Esophagus muscularis mucosa (tissue), 4 donors: Measurements from ENCODE around the gene PLOD3. TPM values are rescaled to one million over a fixed set of nuclear protein-coding genes. Genes with fewer than 3 reads are reported as not detected.
"Not testable (repeated sequence)": the region's sequence is repeated elsewhere in the genome, so short reads cannot be mapped to it uniquely, and the experiment has no call there.

ENCODE experiments used
- DNase-seq: peaks from one replicate; pipeline ENCODE4 v3.0.0-alpha.2; 2017; ENCODE audit errors: extremely low spot score
- H3K27ac ChIP-seq, 4 donors: fragments of 200-600 bp; sonication (generic); replicated peaks in 1 of 4; 1 replicate in 3 of 4; 2 replicates in 1 of 4; pipeline ENCODE4 v1.5.1; 2016 to 2019; ENCODE audit warnings: mild to moderate bottlenecking in 1 of 4
- H3K27me3 ChIP-seq, 4 donors: fragments of 200-600 bp; sonication (generic); one replicate each; pipeline versions ENCODE4 v1.5.1 to v1.6.0; 2016 to 2019
- H3K36me3 ChIP-seq, 4 donors: fragments of 200-600 bp; sonication (generic); one replicate each; pipeline ENCODE4 v1.5.1; 2016 to 2019
- H3K4me1 ChIP-seq, 4 donors: fragments of 200-600 bp; sonication (generic); one replicate each; pipeline ENCODE4 v1.5.1; 2016 to 2019
- H3K4me3 ChIP-seq, 4 donors: fragments of 200-600 bp; sonication (generic); 1 replicate in 2 of 4; 2 replicates in 2 of 4; pipeline ENCODE4 v1.5.1; 2016 to 2019; ENCODE audit warnings: mild to moderate bottlenecking in 4 of 4, moderate library complexity in 1 of 4
- H3K9me3 ChIP-seq, 4 donors: fragments of 200-600 bp; sonication (generic); 1 replicate in 3 of 4; 2 replicates in 1 of 4; pipeline ENCODE4 v1.5.1; 2016 to 2019
- EP300 ChIP-seq: sonication (generic); formaldehyde crosslinking; IDR thresholded peaks from one replicate; pipeline ENCODE4 v1.6.1; 2017; ENCODE audit warnings: antibody characterized with exemption
- POLR2A ChIP-seq: fragments of 450-650 bp; IDR thresholded peaks from one replicate; pipeline ENCODE4 v1.6.1; 2017; ENCODE audit warnings: antibody characterized with exemption, moderate library complexity, mild to moderate bottlenecking, low read depth
- POLR2AphosphoS5 ChIP-seq, 2 donors: sonication (generic); formaldehyde crosslinking; IDR thresholded peaks; one replicate each; pipeline ENCODE4 v1.6.1; 2017; ENCODE audit warnings: antibody characterized with exemption in 2 of 2
- WGBS: methylation state at CpG from one replicate; pipeline ENCODE4 v1.1.5; 2018; 5-methylcytosine and 5-hydroxymethylcytosine counted together
- intact Hi-C: fragments of 100-400 bp; cut with DNase I; formaldehyde crosslinking; loops from one replicate; pipeline ENCODE4 v1.15.1; 2023
- total RNA-seq, 4 donors: library from RNA; depleted of rRNA; stranded (reverse); fragments of >200 nt; gene quantifications; one replicate each; pipeline versions ENCODE4 v1.1.0 to v1.2.1, GENCODE V29; 2016
- TF ChIP-seq, protein P1 (sequence below), 3 experiments: fragments of 200-600 bp in 2 of 3; fragments of 450-650 bp in 1 of 3; sonication (generic) in 2 of 3; IDR thresholded peaks; one replicate each; pipeline ENCODE4 v1.5.1; 2017 to 2019; ENCODE audit warnings: antibody characterized with exemption in 3 of 3, mild to moderate bottlenecking in 2 of 3, moderate library complexity in 1 of 3

The PLOD3 gene
- total RNA-seq, 4 donors from 2014 or later = 30.3 to 60.2 (median 50.1) TPM

GRCh38 chr7:101255796-101256195, 38.4 kb upstream of the PLOD3 start:
- Histone ChIP-seq H3K27me3 (peaks cover 0 to 22% (median 0%) of the 10 kb centered on the region in 4 donors), H3K4me3 (no peak overlapping the region), H3K36me3 (peaks cover 0 to 1% (median 0%) of the 10 kb centered on the region in 4 donors), H3K4me1 (peaks cover 8 to 17% (median 13%) of the 10 kb centered on the region in 4 donors), H3K27ac (no peak overlapping the region), H3K9me3 (no peaks in the 10 kb centered on the region)
- intact Hi-C loops = no loop called here
- 72% methylated on average over 4 of the region's 4 CpGs for WGBS
- TF ChIP-seq POLR2A = no peak
- no peak for TF ChIP-seq POLR2AphosphoS5 (IDR thresholded peaks at IDR 0.05)
- TF ChIP-seq, protein P1, sequence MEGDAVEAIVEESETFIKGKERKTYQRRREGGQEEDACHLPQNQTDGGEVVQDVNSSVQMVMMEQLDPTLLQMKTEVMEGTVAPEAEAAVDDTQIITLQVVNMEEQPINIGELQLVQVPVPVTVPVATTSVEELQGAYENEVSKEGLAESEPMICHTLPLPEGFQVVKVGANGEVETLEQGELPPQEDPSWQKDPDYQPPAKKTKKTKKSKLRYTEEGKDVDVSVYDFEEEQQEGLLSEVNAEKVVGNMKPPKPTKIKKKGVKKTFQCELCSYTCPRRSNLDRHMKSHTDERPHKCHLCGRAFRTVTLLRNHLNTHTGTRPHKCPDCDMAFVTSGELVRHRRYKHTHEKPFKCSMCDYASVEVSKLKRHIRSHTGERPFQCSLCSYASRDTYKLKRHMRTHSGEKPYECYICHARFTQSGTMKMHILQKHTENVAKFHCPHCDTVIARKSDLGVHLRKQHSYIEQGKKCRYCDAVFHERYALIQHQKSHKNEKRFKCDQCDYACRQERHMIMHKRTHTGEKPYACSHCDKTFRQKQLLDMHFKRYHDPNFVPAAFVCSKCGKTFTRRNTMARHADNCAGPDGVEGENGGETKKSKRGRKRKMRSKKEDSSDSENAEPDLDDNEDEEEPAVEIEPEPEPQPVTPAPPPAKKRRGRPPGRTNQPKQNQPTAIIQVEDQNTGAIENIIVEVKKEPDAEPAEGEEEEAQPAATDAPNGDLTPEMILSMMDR (IDR thresholded peaks at IDR 0.05) = no peak
- no peak for TF ChIP-seq EP300
- no peak for DNase-seq

DNA sequence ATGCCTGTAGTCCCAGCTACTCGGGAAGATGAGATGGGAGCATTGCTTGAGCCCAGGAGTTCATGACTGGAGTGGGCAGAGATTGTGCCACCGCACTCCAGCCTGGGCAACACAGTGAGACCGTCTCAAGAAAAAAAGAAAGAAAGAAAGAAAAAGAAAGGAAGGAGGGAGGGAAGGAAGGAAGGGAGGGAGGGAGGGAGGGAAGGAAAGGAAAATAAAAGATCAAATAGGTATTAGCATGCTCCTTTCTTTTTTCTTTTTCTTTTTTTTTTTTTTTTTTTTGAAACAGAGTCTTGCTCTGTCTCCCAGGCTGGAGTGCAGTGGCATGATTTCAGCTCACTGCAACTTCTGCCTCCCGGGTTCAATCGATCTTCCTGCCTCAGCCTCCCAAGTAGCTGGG, 35.8 kb upstream of the PLOD3 start:
- Histone ChIP-seq H3K36me3 (peaks cover 0 to 21% (median 14%) of the 10 kb centered on the region in 4 donors), H3K27me3 (peaks cover 0 to 16% (median 0%) of the 10 kb centered on the region in 4 donors), H3K4me1 (peaks cover 16 to 24% (median 20%) of the 10 kb centered on the region in 4 donors)
- intact Hi-C loops, H3K4me3 ChIP-seq, H3K27ac ChIP-seq, H3K9me3 ChIP-seq, DNase-seq: not testable (repeated sequence)
- WGBS = 91% methylated on average over 5 of the region's 5 CpGs

GRCh38 chr7:101251871-101252659, 34.7 kb upstream of the PLOD3 start:
- peak overlapping the region; percentile 71 to 81 (median 74) for H3K27ac ChIP-seq
- under 1% methylated on average over 28 of the region's 55 CpGs for WGBS
- H3K9me3 ChIP-seq = no peaks in the 10 kb centered on the region
- TF ChIP-seq, protein P1 (IDR thresholded peaks at IDR 0.05) = peak in 1 of 3 experiments; percentile 17
- TF ChIP-seq POLR2A (no peak), POLR2AphosphoS5 (IDR thresholded peaks at IDR 0.05) (peak; percentile 79 to 82)
- peak; percentile 98 for DNase-seq
- peak overlapping the region; percentile 69 to 86 (median 76) for H3K4me3 ChIP-seq
- H3K4me1 ChIP-seq = peaks cover 16 to 24% (median 20%) of the 10 kb centered on the region in 4 donors
- H3K27me3 ChIP-seq = peaks cover 0 to 6% (median 0%) of the 10 kb centered on the region in 4 donors
- intact Hi-C loops = no loop called here
- H3K36me3 ChIP-seq = peaks cover 0 to 29% (median 20%) of the 10 kb centered on the region in 4 donors

DNA sequence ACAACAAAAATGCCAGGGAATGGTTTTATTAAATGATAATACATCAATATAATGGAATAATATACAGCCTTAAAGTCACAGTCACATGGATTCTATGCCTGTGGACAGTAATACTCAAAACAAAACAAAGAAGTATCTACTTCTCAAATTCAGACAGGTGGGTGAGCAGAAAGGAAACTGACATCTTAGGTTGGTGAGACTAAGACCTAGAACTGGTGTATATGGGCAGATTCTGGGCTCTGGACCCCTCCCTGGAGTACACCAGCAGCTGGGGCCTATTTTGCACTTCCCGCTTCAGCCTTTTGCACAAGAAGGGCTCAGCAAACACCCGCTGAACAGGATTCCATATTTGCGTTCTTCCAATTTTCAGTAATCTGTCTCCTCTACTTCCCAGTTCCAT, 32.9 kb upstream of the PLOD3 start:
- no peak overlapping the region for H3K4me3 ChIP-seq
- H3K36me3 ChIP-seq = peaks cover 0 to 31% (median 21%) of the 10 kb centered on the region in 4 donors
- H3K27me3 ChIP-seq = no peaks in the 10 kb centered on the region
- no peak for DNase-seq
- 99% methylated on average over 3 of the region's 3 CpGs for WGBS
- H3K4me1 ChIP-seq = peaks cover 26 to 39% (median 35%) of the 10 kb centered on the region in 4 donors
- no peak overlapping the region for H3K27ac ChIP-seq
- TF ChIP-seq, protein P1 (IDR thresholded peaks at IDR 0.05) = no peak
- no peak for TF ChIP-seq POLR2A
- TF ChIP-seq POLR2AphosphoS5 (IDR thresholded peaks at IDR 0.05) = no peak
- no peak for TF ChIP-seq EP300
- H3K9me3 ChIP-seq = no peaks in the 10 kb centered on the region
- intact Hi-C loops = no loop called here

DNA sequence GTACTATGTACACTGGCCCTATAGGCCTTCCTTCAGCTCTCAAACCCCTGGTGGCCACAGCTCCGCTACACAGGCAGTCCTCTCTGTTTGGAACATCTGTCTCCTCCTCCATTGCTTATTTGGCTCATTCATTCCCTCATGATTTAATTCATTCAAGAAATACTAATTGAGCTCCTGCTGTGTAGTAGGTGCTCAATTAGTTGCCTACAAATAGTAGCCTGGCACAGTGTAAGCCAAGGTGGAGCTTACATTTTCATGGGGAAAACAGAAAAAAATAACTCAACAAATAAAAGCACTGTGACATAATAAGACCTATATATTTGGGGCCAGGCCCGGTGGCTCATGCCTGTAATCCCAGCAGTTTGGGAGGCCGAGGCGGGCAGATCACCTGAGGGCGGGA, 30.9 kb upstream of the PLOD3 start:
- no peaks in the 10 kb centered on the region for H3K9me3 ChIP-seq
- peaks cover 36 to 53% (median 48%) of the 10 kb centered on the region in 4 donors for H3K4me1 ChIP-seq
- H3K36me3 ChIP-seq = peaks cover 0 to 31% (median 21%) of the 10 kb centered on the region in 4 donors
- no peaks in the 10 kb centered on the region for H3K27me3 ChIP-seq
- H3K27ac ChIP-seq = no peak overlapping the region
- WGBS = 94% methylated on average over 5 of the region's 5 CpGs
- TF ChIP-seq POLR2AphosphoS5 (IDR thresholded peaks at IDR 0.05) (no peak), POLR2A (no peak), EP300 (no peak)
- TF ChIP-seq, protein P1 (IDR thresholded peaks at IDR 0.05) = no peak
- H3K4me3 ChIP-seq = no peak overlapping the region
- no peak for DNase-seq
- intact Hi-C loops = no loop called here
